Keratinocyte (primary cell): ENCODE measurements around the gene PIK3CB. TPM values are rescaled to one million over a fixed set of nuclear protein-coding genes. Genes with fewer than 3 reads are reported as not detected.
"Not testable (repeated sequence)": the region's sequence is repeated elsewhere in the genome, so short reads cannot be mapped to it uniquely, and the experiment has no call there.

Experiments used
- DNase-seq: peaks from one replicate; pipeline ENCODE4 v3.0.0-alpha.2; 2011; ENCODE audit warnings: low read depth, missing footprints, low spot score
- FAIRE-seq: peaks from 2 replicates; lab custom pipeline; 2011; peaks lifted over from hg19 to GRCh38; lab: Jason Lieb, UNC
- H2AFZ ChIP-seq: 2 replicates; pipeline ENCODE4 v1.6.0; 2012; ENCODE audit warnings: low read length, control low read depth, inconsistent platforms; ENCODE audit not compliant: control insufficient read depth
- H3K27ac ChIP-seq: 2 replicates; pipeline ENCODE4 v1.5.1; 2011; ENCODE audit warnings: low read length; ENCODE audit not compliant: control insufficient read depth, insufficient read depth
- H3K27me3 ChIP-seq: 3 replicates; pipeline ENCODE4 v1.6.0; 2011; ENCODE audit warnings: low read length; ENCODE audit not compliant: control insufficient read depth, insufficient read depth; ENCODE audit errors: extremely low read depth
- H3K36me3 ChIP-seq, 2 experiments: 2 replicates in 1 of 2; 3 replicates in 1 of 2; pipeline ENCODE4 v1.5.1; 2011; ENCODE audit warnings: low read length in 2 of 2, mild to moderate bottlenecking in 1 of 2; ENCODE audit not compliant: control insufficient read depth in 2 of 2, insufficient read depth in 2 of 2; ENCODE audit errors: extremely low read depth in 1 of 2
- H3K4me1 ChIP-seq: 3 replicates; pipeline ENCODE4 v1.5.1; 2011; ENCODE audit warnings: low read length; ENCODE audit not compliant: control insufficient read depth, insufficient read depth; ENCODE audit errors: extremely low read depth
- H3K4me2 ChIP-seq: 3 replicates; pipeline ENCODE4 v1.6.0; 2011; ENCODE audit warnings: low read depth, low read length; ENCODE audit not compliant: control insufficient read depth, insufficient read depth; ENCODE audit errors: extremely low read depth
- H3K4me3 ChIP-seq, 3 experiments: fragments of 200-600 bp in 1 of 3; sonication (generic) in 1 of 3; 2 replicates in 2 of 3; 3 replicates in 1 of 3; pipeline ENCODE4 v1.5.1; 2011 to 2016; ENCODE audit warnings: low read length in 3 of 3, mild to moderate bottlenecking in 3 of 3, control low read depth in 2 of 3, inconsistent platforms in 1 of 3, low read depth in 1 of 3, mixed read lengths in 1 of 3, mixed run types in 1 of 3, moderate library complexity in 1 of 3; ENCODE audit not compliant: control insufficient read depth in 2 of 3, insufficient read depth in 2 of 3; ENCODE audit errors: extremely low read depth in 1 of 3
- H3K79me2 ChIP-seq: 2 replicates; pipeline ENCODE4 v1.6.0; 2012; ENCODE audit warnings: low read length; ENCODE audit not compliant: control insufficient read depth, insufficient read depth
- H3K9ac ChIP-seq: 3 replicates; pipeline ENCODE4 v1.6.0; 2011; ENCODE audit warnings: low read length; ENCODE audit not compliant: control insufficient read depth, insufficient read depth; ENCODE audit errors: extremely low read depth
- H3K9me1 ChIP-seq: 3 replicates; pipeline ENCODE4 v1.6.0; 2011; ENCODE audit warnings: low read length; ENCODE audit not compliant: control insufficient read depth, insufficient read depth; ENCODE audit errors: extremely low read depth
- H3K9me3 ChIP-seq: 2 replicates; pipeline ENCODE4 v1.5.1; 2012; ENCODE audit warnings: low read depth, low read length; ENCODE audit not compliant: control insufficient read depth
- H4K20me1 ChIP-seq: 3 replicates; pipeline ENCODE4 v1.6.0; 2011; ENCODE audit warnings: low read length; ENCODE audit not compliant: control insufficient read depth, insufficient read depth; ENCODE audit errors: extremely low read depth
- CTCF ChIP-seq, 3 experiments: IDR thresholded peaks in 1 of 3; conservative IDR thresholded peaks in 1 of 3; optimal IDR thresholded peaks in 1 of 3; 2 replicates in 2 of 3; 3 replicates in 1 of 3; pipeline versions ENCODE3 to v1.5.1; 2011; ENCODE audit warnings: low read length in 3 of 3, mild to moderate bottlenecking in 3 of 3, moderate library complexity in 2 of 3, control low read depth in 1 of 3, inconsistent platforms in 1 of 3; ENCODE audit not compliant: insufficient read depth in 2 of 3; ENCODE audit errors: extremely low read depth in 1 of 3
- EZH2 ChIP-seq: IDR thresholded peaks from one replicate; pipeline ENCODE4 v1.6.1; 2012; ENCODE audit warnings: inconsistent platforms, mild to moderate bottlenecking, low read length, moderate library complexity
- dilution Hi-C: fragments of 300-500 bp; cut with MboI; formaldehyde crosslinking; loops from one replicate; pipeline ENCODE4 v1.7.0; 2020; ENCODE audit warnings: low sequenced_read_pairs; ENCODE audit not compliant: extremely low pct_ligation_motif_present
- polyA plus RNA-seq, 5 experiments: library from polyadenylated mRNA; depleted of rRNA in 3 of 5; stranded (reverse) in 3 of 5; stranded (forward) in 1 of 5; unstranded in 1 of 5; fragments of >200 nt; gene quantifications; 1 replicate in 1 of 5; 2 replicates in 3 of 5; 3 replicates in 1 of 5; pipeline versions ENCODE4 v1.2.1 to v1.2.3, GENCODE V29; 2011 to 2012; ENCODE audit warnings: missing spikeins in 2 of 5, low read depth in 1 of 5, low replicate concordance in 1 of 5

Gene PIK3CB
- polyA plus RNA-seq, 1 donor (not counting 4 experiments of a cell fraction or from before 2014, with no cell fraction given), result 19.9 TPM

- DNase-seq (no peak), FAIRE-seq (no peak)
- H3K27me3 ChIP-seq, result no peaks in the 10 kb centered on the region
- H3K9me3 ChIP-seq, result peaks cover 3% of the 10 kb centered on the region
- no peak overlapping the region for H3K4me2 ChIP-seq
- H3K9ac ChIP-seq, result no peak overlapping the region
- no peaks in the 10 kb centered on the region for H3K79me2 ChIP-seq
- no peak for TF ChIP-seq CTCF (optimal IDR thresholded peaks at IDR 0.05 in 1 of 3, IDR thresholded peaks at IDR 0.05 in 1 of 3, conservative IDR thresholded peaks at IDR 0.05 in 1 of 3; ENCODE audit: extremely low read depth in 1 of 3, insufficient read depth in 2 of 3, low read length in 3 of 3)
- TF ChIP-seq EZH2, result no peak
- H3K4me1 ChIP-seq, result no peaks in the 10 kb centered on the region
- H4K20me1 ChIP-seq, result no peaks in the 10 kb centered on the region
- no peak overlapping the region for H2AFZ ChIP-seq
- dilution Hi-C loops, result no loop called here
- H3K27ac ChIP-seq, result no peak overlapping the region
- H3K4me3 ChIP-seq, result no peak overlapping the region
- H3K36me3 ChIP-seq, result peaks cover 0 to 5% of the 10 kb centered on the region in 2 experiments
- no peaks in the 10 kb centered on the region for H3K9me1 ChIP-seq
These were observed 153.1 kb downstream of the PIK3CB start for GRCh38 chr3:138681463-138682220.

- H3K9me3 ChIP-seq, H3K4me2 ChIP-seq, H3K9me1 ChIP-seq, H3K79me2 ChIP-seq, FAIRE-seq, H3K9ac ChIP-seq, H3K27ac ChIP-seq, DNase-seq, H3K36me3 ChIP-seq, H2AFZ ChIP-seq, H4K20me1 ChIP-seq, dilution Hi-C loops, H3K27me3 ChIP-seq, H3K4me3 ChIP-seq, H3K4me1 ChIP-seq: not testable (repeated sequence)
These were observed 153.8 kb downstream of the PIK3CB start for GRCh38 chr3:138680974-138681373.
